Measurements from ENCODE around the gene SCEL.

Gene SCEL

DNA sequence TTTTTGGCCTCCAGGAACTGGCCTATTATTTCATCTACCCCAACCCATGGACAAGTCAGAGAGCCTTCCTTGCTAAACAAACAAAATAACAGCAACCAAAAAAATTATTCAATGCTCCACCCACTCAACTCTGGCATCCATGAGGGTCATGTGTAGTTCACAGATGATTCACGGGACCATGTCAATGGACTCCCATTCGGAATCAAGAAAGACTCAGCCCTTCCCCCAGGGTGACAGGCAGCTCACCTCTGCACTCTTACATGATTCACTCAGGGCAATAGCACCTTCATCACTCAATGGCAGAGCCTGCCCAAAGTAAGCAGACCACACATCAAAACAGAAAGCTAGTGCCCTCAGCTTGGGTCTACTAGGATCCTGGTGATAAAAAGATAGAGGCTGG is 14.3 kb upstream of the SCEL start:
- no peak for DNase-seq (ENCODE audit: low read depth in 2 of 2)

DNA sequence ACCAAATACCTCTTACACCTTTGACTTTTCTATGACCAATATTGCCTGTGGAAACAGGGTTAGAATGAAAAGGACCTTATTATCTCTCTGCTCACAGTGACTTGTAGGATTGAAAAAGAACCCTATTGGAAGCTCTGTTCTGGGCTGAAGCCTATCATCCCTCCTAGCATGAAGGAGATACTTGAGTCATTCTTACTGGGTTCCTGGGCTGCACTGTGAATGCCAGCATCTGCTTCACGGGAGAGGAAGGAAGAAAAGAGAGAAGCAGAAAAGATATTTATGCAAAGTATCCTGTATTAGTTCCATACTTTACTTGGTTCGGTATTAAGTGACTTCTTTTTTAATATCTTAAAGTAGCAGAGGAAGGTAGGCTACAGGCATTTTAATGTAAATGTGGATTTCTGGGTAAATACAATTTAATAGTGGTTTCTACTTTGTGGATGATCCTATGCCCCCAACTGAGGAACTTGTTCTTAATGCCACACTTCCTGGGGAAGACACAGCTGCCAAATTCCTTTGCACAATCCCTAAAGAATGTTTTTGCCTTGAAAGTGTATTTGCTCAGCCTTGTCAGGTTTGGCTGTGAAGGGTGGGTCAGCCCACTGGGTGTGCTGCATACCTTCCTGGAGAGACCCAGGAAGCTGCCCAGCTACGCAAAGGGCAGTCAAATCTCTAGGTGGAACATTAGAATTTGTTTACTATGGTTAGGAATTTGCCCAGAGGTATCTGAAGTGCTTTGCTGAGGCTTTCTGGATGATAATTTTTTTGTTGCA is 13.7 kb upstream of the SCEL start:
- no peak for DNase-seq (ENCODE audit: low read depth in 2 of 2)

- no peak for DNase-seq (ENCODE audit: low read depth in 2 of 2)
These were observed 13.1 kb upstream of the SCEL start for GRCh38 chr13:77522444-77522843.

- no peak for DNase-seq (ENCODE audit: low read depth in 2 of 2)
These were observed 12.1 kb upstream of the SCEL start for GRCh38 chr13:77523386-77523785.

DNA sequence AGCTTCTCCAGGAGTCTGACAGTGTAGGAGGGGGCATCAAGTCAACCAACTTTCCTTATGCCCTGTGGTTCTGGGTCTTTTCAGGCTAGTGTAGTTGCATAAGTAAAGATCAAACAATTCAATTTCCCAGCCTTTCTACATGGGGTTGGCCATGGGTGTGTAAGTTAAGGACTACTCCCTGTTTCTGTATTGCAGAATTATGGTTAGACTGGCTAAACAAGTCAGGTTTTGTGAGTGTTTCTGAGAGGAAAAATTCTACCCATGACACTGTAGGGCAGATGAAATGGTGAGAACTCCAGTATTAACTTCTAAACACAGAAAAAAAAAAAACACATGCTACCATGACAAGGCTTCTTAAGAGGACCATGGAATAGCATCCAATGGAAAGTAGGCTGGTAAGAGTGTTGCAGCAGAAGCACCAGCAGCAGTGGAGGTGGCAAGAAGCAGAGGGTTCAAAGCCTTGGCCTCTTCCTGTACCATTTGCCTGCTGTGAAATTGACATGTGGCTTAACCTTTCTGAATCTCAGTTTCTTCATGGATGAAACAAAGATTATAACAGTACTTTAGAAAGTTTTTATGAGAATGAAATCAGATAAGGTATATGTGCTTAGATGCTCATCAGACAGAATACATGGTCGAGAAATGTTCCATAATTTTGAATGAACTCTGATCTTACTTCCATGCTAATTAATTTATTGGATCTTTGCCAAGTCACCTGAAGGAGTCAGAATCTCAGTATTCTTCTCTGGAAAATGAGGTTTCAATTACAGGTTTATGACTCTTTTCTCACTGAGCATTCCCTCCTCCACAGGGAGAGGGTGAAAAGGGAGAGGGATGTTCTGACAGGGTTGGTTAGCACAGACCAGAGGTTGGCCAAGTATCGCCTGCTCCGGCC is 11.4 kb upstream of the SCEL start:
- no peak for DNase-seq (ENCODE audit: low read depth in 2 of 2)

GRCh38 chr13:77528414-77528813 is 7.1 kb upstream of the SCEL start:
- no peak for DNase-seq (ENCODE audit: low read depth in 2 of 2)

DNA sequence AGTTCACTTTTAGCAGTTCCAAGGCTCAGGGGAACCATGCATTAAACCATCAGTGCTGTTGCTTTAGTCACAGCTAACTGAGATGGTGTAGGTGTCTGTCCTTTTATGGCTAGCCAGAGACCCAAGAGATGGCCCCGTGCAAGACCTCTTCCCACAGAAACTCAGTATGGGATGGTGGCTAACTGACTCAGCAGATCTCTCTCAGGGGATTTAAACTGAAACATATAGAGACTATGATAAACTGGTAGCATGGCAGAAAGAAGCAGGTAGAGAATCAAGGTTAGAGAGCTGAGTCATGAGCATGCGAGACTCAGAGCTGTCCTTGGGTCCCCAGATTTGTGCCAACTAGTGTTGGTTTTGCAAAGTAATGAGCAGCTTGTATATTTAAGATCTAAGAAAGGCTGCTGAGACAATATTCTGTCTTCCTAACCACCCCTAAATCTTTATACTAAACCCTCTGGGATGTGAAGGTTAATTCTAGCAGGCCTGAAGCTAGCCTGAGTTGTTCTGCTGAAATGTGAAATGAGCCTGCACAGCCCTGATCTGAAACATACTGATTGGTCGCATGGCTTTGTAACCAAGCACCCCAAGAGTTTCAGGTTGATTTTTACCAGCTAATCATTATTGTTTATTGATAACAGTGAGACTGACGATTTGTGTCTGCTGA is 6.5 kb upstream of the SCEL start:
- DNase-seq (ENCODE audit: low read depth in 2 of 2): no peak

DNA sequence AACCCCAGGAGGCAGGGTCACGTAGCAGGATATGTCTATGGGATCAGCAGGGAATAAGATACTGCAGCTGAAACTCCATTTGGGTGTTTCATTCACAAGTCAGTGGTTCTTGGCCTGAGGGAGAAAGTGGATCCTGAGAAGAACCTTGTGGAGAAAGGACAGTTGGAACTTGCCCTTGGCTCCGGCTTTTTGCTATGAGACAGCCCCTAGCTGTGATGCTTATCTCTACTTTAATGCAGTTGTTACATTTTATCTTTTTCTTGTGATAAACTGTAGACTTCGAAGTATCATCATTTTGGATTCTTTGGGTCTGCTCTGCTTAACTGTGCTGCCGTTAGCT is 6.0 kb upstream of the SCEL start:
- DNase-seq (ENCODE audit: low read depth in 2 of 2): no peak

DNA sequence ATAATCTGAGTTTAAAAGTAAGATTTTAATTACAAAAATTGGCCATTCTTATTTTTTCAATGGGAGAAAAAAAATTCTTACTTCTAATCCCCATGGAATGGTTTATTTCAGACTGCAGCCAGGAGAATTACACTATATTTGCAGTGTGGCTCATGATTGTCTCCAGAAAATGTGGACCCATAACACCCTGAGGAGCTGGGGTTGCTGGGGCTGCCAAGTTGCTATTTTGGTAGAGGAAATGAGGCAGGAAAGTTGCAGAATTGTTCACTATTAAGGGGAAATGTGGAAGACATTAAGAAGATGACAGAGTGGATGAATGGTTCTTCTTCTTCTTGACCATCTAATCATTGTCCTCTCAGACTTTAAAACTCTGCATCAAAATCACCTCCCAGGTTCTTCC is 4.6 kb upstream of the SCEL start:
- no peak for DNase-seq (ENCODE audit: low read depth in 2 of 2)

DNA sequence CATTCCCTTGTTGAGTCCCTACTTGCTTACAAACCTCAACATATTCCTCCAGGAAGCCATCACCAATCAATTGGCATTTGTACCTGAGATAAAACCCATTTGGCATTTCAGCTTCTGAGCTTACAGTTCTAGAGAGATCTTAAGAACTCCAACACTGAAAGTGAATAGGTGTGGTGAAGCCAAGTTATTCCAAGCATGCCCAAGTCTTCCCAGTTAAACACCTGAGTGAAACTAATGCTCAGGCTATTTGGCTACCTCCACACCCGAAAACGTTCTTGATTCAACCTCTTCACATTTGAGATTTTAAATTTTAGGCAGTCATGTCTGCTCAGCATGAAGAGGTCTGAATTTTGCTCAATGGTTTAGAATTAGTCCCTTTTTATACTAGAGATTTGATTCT is 2.5 kb upstream of the SCEL start:
- no peak for DNase-seq (ENCODE audit: low read depth in 2 of 2)

- DNase-seq (ENCODE audit: low read depth in 2 of 2): no peak
These were observed 1.4 kb upstream of the SCEL start for GRCh38 chr13:77533875-77534788.

GRCh38 chr13:77536358-77536757 is 852 bp downstream of the SCEL start:
- no peak for DNase-seq (ENCODE audit: low read depth in 2 of 2)

- DNase-seq (ENCODE audit: low read depth in 2 of 2): peak; percentile 29 to 38
These were observed 1.9 kb downstream of the SCEL start for GRCh38 chr13:77537289-77537919.

GRCh38 chr13:77543711-77544110 is 8.2 kb downstream of the SCEL start:
- DNase-seq (ENCODE audit: low read depth in 2 of 2): no peak

GRCh38 chr13:77544355-77544754 is 8.8 kb downstream of the SCEL start:
- DNase-seq (ENCODE audit: low read depth in 2 of 2): peak; percentile 40 to 46

DNA sequence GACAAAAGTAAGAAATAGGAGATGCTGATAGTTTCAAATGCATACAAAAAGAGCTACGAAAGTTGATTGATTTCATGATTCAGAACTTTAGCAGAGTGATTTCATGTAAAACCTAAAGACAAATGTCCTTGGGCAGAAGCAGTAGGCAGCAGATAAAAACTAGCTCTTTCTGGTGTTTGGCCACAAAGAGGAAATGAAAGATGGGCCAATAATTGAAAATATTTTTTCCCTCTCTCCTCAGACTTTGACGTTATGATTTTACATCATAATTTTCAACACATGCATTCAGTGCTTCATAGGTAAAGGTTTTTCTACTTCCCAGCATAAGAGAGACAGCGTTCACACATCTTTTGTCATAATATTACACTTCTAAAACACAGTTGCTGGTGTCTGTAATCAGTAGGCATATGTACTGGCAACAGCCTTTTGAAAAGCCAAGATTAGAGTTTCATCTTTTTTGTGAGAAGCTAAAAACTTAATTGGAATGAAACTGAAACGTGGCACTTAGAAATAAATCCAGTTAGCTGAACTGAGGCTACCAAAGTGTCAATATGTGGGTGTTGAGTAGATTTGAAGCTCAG is 9.3 kb downstream of the SCEL start:
- DNase-seq (ENCODE audit: low read depth in 2 of 2): no peak

- DNase-seq (ENCODE audit: low read depth in 2 of 2): no peak
These were observed 10.3 kb downstream of the SCEL start for GRCh38 chr13:77545626-77546412.

GRCh38 chr13:77548095-77548494 is 12.6 kb downstream of the SCEL start:
- no peak for DNase-seq (ENCODE audit: low read depth in 2 of 2)

DNA sequence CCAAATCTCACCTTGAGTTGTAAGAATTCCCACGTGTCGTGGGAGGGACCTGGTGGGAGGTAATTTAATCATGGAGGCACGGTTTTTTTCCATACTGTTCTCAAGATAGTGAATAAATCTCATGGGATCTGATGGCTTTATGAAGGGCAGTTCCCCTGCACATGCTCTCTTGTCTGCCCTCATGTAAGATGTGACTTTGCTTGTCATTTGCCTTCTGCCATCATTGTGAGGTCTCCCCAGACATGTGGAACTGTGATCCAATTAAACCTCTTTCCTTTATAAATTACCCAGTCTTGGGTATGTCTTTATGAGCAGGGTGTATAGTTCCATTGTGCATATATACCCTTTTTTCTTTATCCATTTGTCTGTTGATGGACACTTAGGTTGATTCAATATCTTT is 13.1 kb downstream of the SCEL start:
- DNase-seq (ENCODE audit: low read depth in 2 of 2): no peak

GRCh38 chr13:77554069-77554468 is 18.6 kb downstream of the SCEL start:
- no peak for DNase-seq (ENCODE audit: low read depth in 2 of 2)
